Activated CD8-positive, alpha-beta T cell treated with anti-CD3 and anti-CD28 coated beads, Interleukin-2, amount 10 ng/mL, durations not matched to agents 7 days and 5 days (primary cell): ENCODE results near the gene OSBPL10. TPM values are rescaled to one million over a fixed set of nuclear protein-coding genes. Genes with fewer than 3 reads are reported as not detected.

Source experiments
- ATAC-seq: fragments of 150-1000 bp; cut with Tn5 transposase; one replicate; pipeline ENCODE4 v1.10.0; 2021; ENCODE audit warnings: moderate library complexity
- CTCF ChIA-PET: fragments of 350-600 bp; sonication (Branson Sonifier 250); formaldehyde crosslinking; loops from one replicate; lab custom pipeline; 2021; ENCODE audit warnings: antibody characterized with exemption; lab: Charles Lee
- POLR2A ChIA-PET: fragments of 350-600 bp; sonication (Branson Sonifier 250); formaldehyde crosslinking; loops from one replicate; lab custom pipeline; 2021; ENCODE audit warnings: antibody characterized with exemption; lab: Charles Lee
- DNase-seq: peaks from one replicate; pipeline ENCODE4 v3.0.0-alpha.2; 2020
- H3K27ac Mint-ChIP-seq: one replicate; pipeline ENCODE4 v1.8.0; 2021; ENCODE audit warnings: mild to moderate bottlenecking, mixed read lengths
- H3K27me3 Mint-ChIP-seq: one replicate; pipeline ENCODE4 v1.8.0; 2021; ENCODE audit warnings: low read depth, mixed read lengths
- H3K36me3 Mint-ChIP-seq: one replicate; pipeline ENCODE4 v1.8.0; 2021; ENCODE audit warnings: low read depth, mixed read lengths
- H3K4me1 Mint-ChIP-seq: one replicate; pipeline ENCODE4 v1.8.0; 2021; ENCODE audit warnings: low read depth, mixed read lengths
- H3K4me3 Mint-ChIP-seq: one replicate; pipeline ENCODE4 v1.8.0; 2021; ENCODE audit warnings: mild to moderate bottlenecking, mixed read lengths
- H3K9me3 Mint-ChIP-seq: one replicate; pipeline ENCODE4 v1.8.0; 2022; ENCODE audit warnings: mixed read lengths; ENCODE audit not compliant: insufficient read depth
- total RNA-seq, 2 experiments: library from RNA; stranded (reverse); gene quantifications; one replicate each; pipeline ENCODE4 v1.2.3, GENCODE V29; 2021

The OSBPL10 gene
- total RNA-seq, 2 experiments from 2014 or later, result 0.05 to 0.53 TPM

- H3K4me3 Mint-ChIP-seq, result no peak overlapping the region
- CTCF ChIA-PET, result interaction anchor here (0.6 kb wide), 1 partner anchor 104 kb away, joined by 3 read pairs; no protein-coding TSS in a partner anchor
- POLR2A ChIA-PET, result no interaction called here
- peaks cover 2% of the 10 kb centered on the region for H3K27me3 Mint-ChIP-seq
- no peak for ATAC-seq
- no peaks in the 10 kb centered on the region for H3K4me1 Mint-ChIP-seq
- no peaks in the 10 kb centered on the region for H3K36me3 Mint-ChIP-seq
- H3K9me3 Mint-ChIP-seq, result peaks cover 4% of the 10 kb centered on the region
- DNase-seq, result no peak
- H3K27ac Mint-ChIP-seq, result no peak overlapping the region
These were observed 310.9 kb downstream of the OSBPL10 start for GRCh38 chr3:31670136-31670535.

- CTCF ChIA-PET, result no interaction called here
- peaks cover 4% of the 10 kb centered on the region for H3K9me3 Mint-ChIP-seq
- no peak for ATAC-seq
These were observed 312.8 kb downstream of the OSBPL10 start for GRCh38 chr3:31668242-31668641.

GRCh38 chr3:31667582-31667981 lies 313.5 kb downstream of the OSBPL10 start:
- Mint-ChIP-seq H3K27me3 (no peaks in the 10 kb centered on the region), H3K36me3 (no peaks in the 10 kb centered on the region), H3K4me1 (no peaks in the 10 kb centered on the region), H3K27ac (no peak overlapping the region), H3K9me3 (peaks cover 4% of the 10 kb centered on the region), H3K4me3 (no peak overlapping the region)
- ATAC-seq, result no peak
- DNase-seq, result no peak
- CTCF ChIA-PET, result no interaction called here
- POLR2A ChIA-PET, result no interaction called here

More at GRCh38 chr3:31668242-31668641, 312.8 kb downstream of the OSBPL10 start:
- Mint-ChIP-seq H3K4me3 (no peak overlapping the region), H3K27me3 (no peaks in the 10 kb centered on the region), H3K4me1 (no peaks in the 10 kb centered on the region), H3K27ac (no peak overlapping the region), H3K36me3 (no peaks in the 10 kb centered on the region)
- no peak for DNase-seq
- POLR2A ChIA-PET, result no interaction called here

GRCh38 chr3:31664031-31664430 lies 317.0 kb downstream of the OSBPL10 start:
- ChIA-PET CTCF (no interaction called here), POLR2A (no interaction called here)
- Mint-ChIP-seq H3K36me3 (no peaks in the 10 kb centered on the region), H3K27me3 (no peaks in the 10 kb centered on the region), H3K9me3 (peaks cover 4% of the 10 kb centered on the region), H3K4me1 (no peaks in the 10 kb centered on the region), H3K27ac (no peak overlapping the region), H3K4me3 (no peak overlapping the region)
- no peak for DNase-seq
- no peak for ATAC-seq

- Mint-ChIP-seq H3K4me3 (no peak overlapping the region), H3K27ac (no peak overlapping the region), H3K36me3 (no peaks in the 10 kb centered on the region), H3K27me3 (no peaks in the 10 kb centered on the region), H3K4me1 (no peaks in the 10 kb centered on the region), H3K9me3 (peaks cover 13% of the 10 kb centered on the region)
- POLR2A ChIA-PET, result interaction anchor here (0.8 kb wide), 1 partner anchor 37 kb away, joined by 3 read pairs; no protein-coding TSS in a partner anchor
- ATAC-seq (no peak), DNase-seq (no peak)
- CTCF ChIA-PET, result no interaction called here
These were observed 318.9 kb downstream of the OSBPL10 start for GRCh38 chr3:31661993-31662670.

GRCh38 chr3:31661286-31661685 lies 319.8 kb downstream of the OSBPL10 start:
- peaks cover 21% of the 10 kb centered on the region for H3K9me3 Mint-ChIP-seq
- ATAC-seq (no peak), DNase-seq (no peak)
- H3K27ac Mint-ChIP-seq, result no peak overlapping the region
- H3K4me3 Mint-ChIP-seq, result no peak overlapping the region
- H3K36me3 Mint-ChIP-seq, result peaks cover 2% of the 10 kb centered on the region
- H3K27me3 Mint-ChIP-seq, result no peaks in the 10 kb centered on the region
- POLR2A ChIA-PET, result no interaction called here
- CTCF ChIA-PET, result no interaction called here
- no peaks in the 10 kb centered on the region for H3K4me1 Mint-ChIP-seq

- ChIA-PET CTCF (no interaction called here), POLR2A (no interaction called here)
- no peaks in the 10 kb centered on the region for H3K27me3 Mint-ChIP-seq
- H3K36me3 Mint-ChIP-seq, result peaks cover 6% of the 10 kb centered on the region
- no peak overlapping the region for H3K4me3 Mint-ChIP-seq
- peaks cover 39% of the 10 kb centered on the region for H3K9me3 Mint-ChIP-seq
- no peak overlapping the region for H3K27ac Mint-ChIP-seq
- no peak for ATAC-seq
- H3K4me1 Mint-ChIP-seq, result no peaks in the 10 kb centered on the region
- no peak for DNase-seq
These were observed 321.8 kb downstream of the OSBPL10 start for GRCh38 chr3:31659246-31659645.

- POLR2A ChIA-PET, result no interaction called here
- DNase-seq, result no peak
- no peak overlapping the region for H3K27ac Mint-ChIP-seq
- no peak for ATAC-seq
- H3K27me3 Mint-ChIP-seq, result no peaks in the 10 kb centered on the region
- no peaks in the 10 kb centered on the region for H3K4me1 Mint-ChIP-seq
- peaks cover 66% of the 10 kb centered on the region for H3K9me3 Mint-ChIP-seq
- CTCF ChIA-PET, result no interaction called here
- peaks cover 23% of the 10 kb centered on the region for H3K36me3 Mint-ChIP-seq
- H3K4me3 Mint-ChIP-seq, result no peak overlapping the region
These were observed 326.1 kb downstream of the OSBPL10 start for GRCh38 chr3:31654998-31655397.

GRCh38 chr3:31653464-31653863 lies 327.6 kb downstream of the OSBPL10 start:
- POLR2A ChIA-PET, result interaction anchor here (1.5 kb wide), 1 partner anchor 122 kb away, joined by 3 read pairs; no protein-coding TSS in a partner anchor
- Mint-ChIP-seq H3K27ac (no peak overlapping the region), H3K27me3 (no peaks in the 10 kb centered on the region), H3K36me3 (peaks cover 35% of the 10 kb centered on the region), H3K4me1 (no peaks in the 10 kb centered on the region), H3K9me3 (peaks cover 74% of the 10 kb centered on the region), H3K4me3 (no peak overlapping the region)
- ATAC-seq (no peak), DNase-seq (no peak)
- CTCF ChIA-PET, result no interaction called here

GRCh38 chr3:31652296-31652695 lies 328.8 kb downstream of the OSBPL10 start:
- Mint-ChIP-seq H3K9me3 (peaks cover 74% of the 10 kb centered on the region), H3K4me3 (no peak overlapping the region), H3K27me3 (no peaks in the 10 kb centered on the region), H3K27ac (no peak overlapping the region), H3K36me3 (peaks cover 46% of the 10 kb centered on the region), H3K4me1 (no peaks in the 10 kb centered on the region)
- CTCF ChIA-PET, result no interaction called here
- ATAC-seq (no peak), DNase-seq (no peak)
- POLR2A ChIA-PET, result interaction anchor here (1.5 kb wide), 1 partner anchor 121 kb away, joined by 3 read pairs; no protein-coding TSS in a partner anchor

GRCh38 chr3:31648286-31648968 lies 332.6 kb downstream of the OSBPL10 start:
- Mint-ChIP-seq H3K4me3 (no peak overlapping the region), H3K27me3 (no peaks in the 10 kb centered on the region), H3K27ac (no peak overlapping the region), H3K4me1 (no peaks in the 10 kb centered on the region), H3K9me3 (peaks cover 48% of the 10 kb centered on the region), H3K36me3 (peaks cover 67% of the 10 kb centered on the region)
- no peak for DNase-seq
- no peak for ATAC-seq
- ChIA-PET POLR2A (no interaction called here), CTCF (no interaction called here)

- Mint-ChIP-seq H3K27ac (no peak overlapping the region), H3K4me3 (no peak overlapping the region), H3K27me3 (no peaks in the 10 kb centered on the region), H3K4me1 (no peaks in the 10 kb centered on the region), H3K9me3 (peaks cover 28% of the 10 kb centered on the region), H3K36me3 (peaks cover 57% of the 10 kb centered on the region)
- ChIA-PET POLR2A (interaction anchor here (1.0 kb wide), 1 partner anchor 113 kb away, joined by 3 read pairs; the partner anchor contains the start of gene STT3B), CTCF (interaction anchor here (1.2 to 1.7 kb wide), 2 partner anchors 79 to 499 kb away, joined by 3 read pairs; no protein-coding TSS in a partner anchor)
- DNase-seq, result no peak
- ATAC-seq, result no peak
These were observed 335.8 kb downstream of the OSBPL10 start for GRCh38 chr3:31645256-31645655.
